Body of pancreas (tissue), 4 donors: Measurements from ENCODE around the gene CRKL. TPM values are rescaled to one million over a fixed set of nuclear protein-coding genes. Genes with fewer than 3 reads are reported as not detected.

Experiments used
- ATAC-seq: fragments of 150-250 bp; one replicate; pipeline ENCODE4 v1.9.1; 2016
- DNase-seq, 4 donors: peaks; one replicate each; pipeline ENCODE4 v3.0.0-alpha.2; 2019
- H3K27ac ChIP-seq, 4 donors: fragments of 200-600 bp; sonication (generic); 1 replicate in 3 of 4; 2 replicates in 1 of 4; pipeline versions ENCODE4 v1.5.1 to v1.6.1; 2016 to 2019; ENCODE audit warnings: mild to moderate bottlenecking in 1 of 4, mixed read lengths in 1 of 4, moderate library complexity in 1 of 4
- H3K27me3 ChIP-seq, 2 donors: fragments of 200-600 bp; sonication (generic); one replicate each; pipeline ENCODE4 v1.6.0; 2016; ENCODE audit warnings: mild to moderate bottlenecking in 1 of 2
- H3K36me3 ChIP-seq, 2 donors: fragments of 200-600 bp; sonication (generic); replicated peaks in 1 of 2; 2 replicates each; pipeline ENCODE4 v1.5.1; 2016; ENCODE audit warnings: low read depth in 2 of 2; ENCODE audit not compliant: insufficient read depth in 1 of 2
- H3K4me1 ChIP-seq: fragments of 200-600 bp; sonication (generic); one replicate; pipeline ENCODE4 v1.6.0; 2016
- H3K4me3 ChIP-seq, 2 donors: fragments of 200-600 bp; sonication (generic); 1 replicate in 1 of 2; 2 replicates in 1 of 2; pipeline ENCODE4 v1.5.1; 2016 to 2019
- H3K9me3 ChIP-seq, 3 donors: fragments of 200-600 bp; sonication (generic); 1 replicate in 2 of 3; 2 replicates in 1 of 3; pipeline ENCODE4 v1.5.1; 2016
- CTCF ChIP-seq, 7 experiments: fragments of 450-650 bp in 4 of 7; fragments of 200-600 bp in 3 of 7; sonication (generic) in 3 of 7; IDR thresholded peaks; one replicate each; pipeline ENCODE4 v1.5.1; 2016 to 2019; ENCODE audit warnings: antibody characterized with exemption in 7 of 7
- POLR2A ChIP-seq, 3 donors: fragments of 450-650 bp; IDR thresholded peaks; one replicate each; pipeline ENCODE4 v1.6.1; 2016; ENCODE audit warnings: antibody characterized with exemption in 3 of 3, mild to moderate bottlenecking in 2 of 3
- WGBS, 2 donors: methylation state at CpG; one replicate each; pipeline ENCODE4 v1.1.5; 2017; 5-methylcytosine and 5-hydroxymethylcytosine counted together
- intact Hi-C: fragments of 100-400 bp; cut with DNase I; formaldehyde crosslinking; loops from one replicate; pipeline ENCODE4 v1.15.1; 2023
- total RNA-seq, 2 donors: library from RNA; depleted of rRNA; stranded (reverse); fragments of >200 nt; gene quantifications; one replicate each; pipeline ENCODE4 v1.1.0, GENCODE V29; 2016

The CRKL gene
- total RNA-seq, 2 donors from 2014 or later: 18.2 to 25.4 TPM

GRCh38 chr22:20998411-20999336 is 81.5 kb downstream of the CRKL start:
- no peak for ATAC-seq
- peak overlapping the region in 1 of 4 donors; percentile 0 for H3K27ac ChIP-seq
- no peaks in the 10 kb centered on the region for H3K27me3 ChIP-seq
- peaks cover 0 to 9% of the 10 kb centered on the region in 2 donors for H3K36me3 ChIP-seq
- WGBS, 2 donors: 53 to 67% methylated on average over 4 to 7 of the region's 7 CpGs
- no peak for DNase-seq
- TF ChIP-seq CTCF (IDR thresholded peaks at IDR 0.05): no peak
- TF ChIP-seq POLR2A (IDR thresholded peaks at IDR 0.05): peak in 1 of 3 donors; percentile 9
- intact Hi-C loops: no loop called here
- peaks cover 31% of the 10 kb centered on the region for H3K4me1 ChIP-seq
- H3K4me3 ChIP-seq: no peak overlapping the region
- no peaks in the 10 kb centered on the region for H3K9me3 ChIP-seq

DNA sequence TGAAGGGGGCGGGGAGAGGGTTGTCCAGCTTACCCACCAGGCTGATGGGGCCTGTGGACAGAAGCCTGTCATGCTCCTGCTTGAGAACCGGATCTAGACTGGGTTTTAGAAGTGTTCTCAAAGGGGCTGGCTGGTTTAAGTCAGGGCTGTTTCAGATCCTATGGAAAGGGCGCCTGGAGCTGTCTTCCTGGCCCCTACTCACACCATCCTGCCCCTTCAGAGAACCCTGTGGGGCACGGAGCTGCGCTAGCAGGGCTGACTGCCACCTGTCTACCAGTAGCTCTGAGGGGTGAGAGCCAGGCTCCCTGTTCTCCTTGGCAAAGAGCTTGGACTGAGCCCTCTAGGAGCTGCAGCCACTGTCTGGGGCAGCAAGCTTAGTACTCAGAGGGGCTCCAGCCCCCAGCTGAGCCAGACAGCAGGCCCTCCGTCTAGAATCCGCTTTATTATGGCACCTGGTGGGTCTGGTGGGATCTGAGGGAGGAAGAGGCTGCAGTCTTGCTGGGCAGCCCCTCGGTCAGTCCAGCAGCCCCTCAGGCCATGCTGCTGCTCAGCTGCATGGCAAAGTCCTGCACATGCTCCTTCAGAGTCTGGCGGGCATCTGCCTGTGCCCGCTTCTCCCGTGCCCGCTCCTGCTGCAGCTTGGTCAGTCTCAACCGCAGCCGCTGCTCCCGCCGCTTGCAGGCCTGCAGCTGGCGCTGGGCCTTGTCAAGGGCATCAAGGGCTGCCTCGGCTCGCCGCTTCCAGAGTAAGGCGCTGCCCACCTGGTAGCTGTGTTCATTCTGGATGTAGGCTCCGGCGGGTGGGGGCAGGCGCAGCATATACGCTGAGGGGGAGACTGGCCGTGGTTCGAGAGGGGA is 82.4 kb downstream of the CRKL start:
- ATAC-seq (no peak), DNase-seq (no peak)
- Histone ChIP-seq H3K9me3 (no peaks in the 10 kb centered on the region), H3K4me3 (no peak overlapping the region), H3K27me3 (no peaks in the 10 kb centered on the region), H3K4me1 (peaks cover 35% of the 10 kb centered on the region), H3K36me3 (peaks cover 0 to 6% of the 10 kb centered on the region in 2 donors), H3K27ac (no peak overlapping the region)
- WGBS, 2 donors: 90% methylated on average over 16 to 24 of the region's 27 CpGs
- TF ChIP-seq POLR2A (IDR thresholded peaks at IDR 0.05) (no peak), CTCF (IDR thresholded peaks at IDR 0.05) (no peak)
- intact Hi-C loops: no loop called here

DNA sequence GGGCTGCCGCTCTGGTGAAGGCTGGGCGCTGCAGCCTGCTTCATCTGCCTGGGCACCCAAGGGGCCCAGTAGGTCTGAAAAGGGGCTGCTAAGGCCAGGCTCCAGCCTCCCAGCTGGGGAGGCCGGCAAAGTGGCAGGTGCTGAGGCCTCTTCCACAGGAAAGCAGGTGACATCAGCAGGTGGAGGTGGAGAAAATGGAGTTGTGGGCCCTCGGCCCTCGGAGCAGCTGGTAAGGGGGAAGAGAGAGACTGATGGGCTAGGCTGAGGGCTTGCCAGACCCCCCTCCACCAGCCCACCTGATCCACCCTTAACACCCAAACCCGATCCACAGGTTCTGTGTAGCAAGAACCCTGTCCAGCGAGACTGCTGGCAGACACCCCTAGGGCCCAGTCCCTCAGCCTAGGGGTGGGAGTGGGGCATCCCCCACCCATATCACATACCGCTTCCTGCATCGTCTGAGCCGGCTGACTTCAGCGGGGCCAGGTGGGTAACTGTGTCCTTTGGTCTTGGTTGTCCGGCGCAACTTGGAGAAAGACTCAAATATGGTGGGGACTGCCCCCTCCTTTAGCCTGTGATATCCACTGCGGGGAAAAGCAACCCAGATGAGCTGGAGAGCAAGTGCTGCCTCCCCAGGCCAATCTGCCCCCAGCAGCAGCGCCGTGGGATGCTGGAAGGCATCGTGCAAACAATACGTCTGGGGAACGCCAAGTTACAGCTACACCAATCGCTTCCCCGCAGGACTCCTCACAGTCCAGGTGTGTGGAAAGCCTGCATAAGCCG is 83.2 kb downstream of the CRKL start:
- ATAC-seq: no peak
- Histone ChIP-seq H3K27ac (peak overlapping the region in 3 of 4 donors; percentile 96 to 99 (median 98)), H3K4me3 (no peak overlapping the region), H3K36me3 (peaks cover 0 to 5% of the 10 kb centered on the region in 2 donors), H3K4me1 (peaks cover 35% of the 10 kb centered on the region), H3K9me3 (no peaks in the 10 kb centered on the region), H3K27me3 (no peaks in the 10 kb centered on the region)
- TF ChIP-seq CTCF (IDR thresholded peaks at IDR 0.05): no peak
- TF ChIP-seq POLR2A (IDR thresholded peaks at IDR 0.05): no peak
- intact Hi-C loops: no loop called here
- 43 to 46% methylated on average over 19 to 22 of the region's 22 CpGs for WGBS, 2 donors
- DNase-seq: no peak

DNA sequence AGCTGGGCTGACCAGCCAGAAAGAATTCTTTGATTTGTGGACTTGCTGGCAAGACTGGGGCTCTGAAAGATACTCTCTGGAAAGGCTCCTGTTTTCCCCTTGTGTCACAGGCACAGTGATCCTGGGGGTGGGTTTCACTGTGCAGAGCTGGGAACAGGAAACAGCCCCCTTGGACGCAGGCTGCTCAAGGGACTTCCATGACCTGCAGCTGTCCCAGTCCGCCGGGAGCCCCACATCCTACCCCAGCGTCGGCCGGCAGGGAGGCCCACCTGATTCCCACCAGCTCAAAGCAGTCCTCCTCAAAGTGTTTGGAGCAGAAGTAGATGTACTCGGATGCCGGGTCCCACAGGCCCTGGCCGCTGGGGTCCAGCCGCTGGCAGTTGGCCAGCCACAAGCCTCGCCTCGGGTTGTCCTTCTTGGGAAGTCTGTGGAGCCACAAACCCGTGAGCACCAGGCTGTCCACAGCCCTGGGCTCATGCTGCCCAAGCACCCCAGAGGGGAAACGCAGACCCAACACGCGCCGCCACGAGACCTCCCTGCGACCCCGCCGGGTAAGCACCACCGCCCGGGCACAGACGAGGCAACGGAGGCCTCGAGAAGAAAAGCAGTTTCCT is 83.9 kb downstream of the CRKL start:
- no peak for ATAC-seq
- WGBS, 2 donors: 2% methylated on average over 26 of the region's 26 CpGs; no CpG with 5 or more reads in 1 of the 2 donors
- TF ChIP-seq POLR2A (IDR thresholded peaks at IDR 0.05): no peak
- no peak for TF ChIP-seq CTCF (IDR thresholded peaks at IDR 0.05)
- Histone ChIP-seq H3K27ac (peak overlapping the region; percentile 96 to 99 (median 98)), H3K27me3 (no peaks in the 10 kb centered on the region), H3K36me3 (peaks cover 0 to 5% of the 10 kb centered on the region in 2 donors), H3K4me1 (peaks cover 35% of the 10 kb centered on the region), H3K9me3 (no peaks in the 10 kb centered on the region), H3K4me3 (peak overlapping the region; percentile 24 to 68)
- intact Hi-C loops: no loop called here
- no peak for DNase-seq
